ENCODE results near the gene SPACDR. TPM values are rescaled to one million over a fixed set of nuclear protein-coding genes. Genes with fewer than 3 reads are reported as not detected.

SPACDR gene
- total and polyA plus RNA-seq, 9 of the 15 experiments (the other 6 are each of a cell fraction or from before 2014, with no cell fraction given) = 0.07 to 0.55 (median 0.14) TPM; not detected in 1

DNA sequence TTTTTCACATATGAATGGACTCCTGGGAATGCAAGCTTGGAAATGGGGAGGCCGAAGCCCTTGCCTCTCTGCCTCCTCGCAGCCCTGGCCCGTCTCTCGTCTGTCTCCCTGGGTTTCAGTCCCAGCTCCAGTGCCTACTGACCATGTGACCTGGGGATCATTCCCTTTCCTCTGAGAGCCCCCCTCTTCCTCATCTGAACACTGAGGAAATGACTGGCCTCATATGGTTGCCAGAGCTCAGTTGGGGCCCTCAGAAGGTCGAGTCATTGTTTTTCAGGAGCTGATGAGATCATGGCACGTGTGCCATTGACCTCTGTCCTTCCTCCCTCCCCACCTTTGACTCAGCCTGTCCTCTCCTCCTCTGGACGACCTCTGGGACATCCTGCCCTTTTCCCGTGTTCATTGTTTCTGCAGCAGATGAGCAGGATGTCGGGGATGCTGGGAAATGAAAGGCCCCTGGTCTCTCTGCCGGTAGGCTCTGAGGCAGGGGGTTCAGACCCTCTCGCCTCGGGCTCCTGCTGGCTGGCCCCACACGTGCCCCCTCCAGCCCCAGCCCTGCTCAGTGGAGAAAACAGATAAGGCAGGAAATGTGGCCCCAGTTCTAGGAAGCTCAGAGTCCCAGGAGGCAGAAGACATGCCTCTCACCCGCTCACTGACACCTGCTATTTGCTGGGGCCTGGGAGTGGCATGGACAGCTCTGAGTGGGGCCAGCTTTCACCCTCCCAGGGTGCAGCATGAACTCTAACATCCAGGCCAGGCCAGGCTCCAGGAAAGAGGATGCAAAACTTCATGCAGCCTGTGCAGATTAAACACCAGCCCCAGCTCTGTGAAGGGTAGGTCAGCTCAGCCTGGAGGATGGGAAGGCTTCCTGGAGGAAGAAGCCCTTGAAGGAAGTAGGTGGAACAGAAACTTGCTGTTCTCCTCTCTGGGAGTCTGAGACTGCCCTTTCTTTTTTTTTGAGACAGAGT lies 19.5 kb downstream of the SPACDR start (continued):
- TF ChIP-seq, protein P1, sequence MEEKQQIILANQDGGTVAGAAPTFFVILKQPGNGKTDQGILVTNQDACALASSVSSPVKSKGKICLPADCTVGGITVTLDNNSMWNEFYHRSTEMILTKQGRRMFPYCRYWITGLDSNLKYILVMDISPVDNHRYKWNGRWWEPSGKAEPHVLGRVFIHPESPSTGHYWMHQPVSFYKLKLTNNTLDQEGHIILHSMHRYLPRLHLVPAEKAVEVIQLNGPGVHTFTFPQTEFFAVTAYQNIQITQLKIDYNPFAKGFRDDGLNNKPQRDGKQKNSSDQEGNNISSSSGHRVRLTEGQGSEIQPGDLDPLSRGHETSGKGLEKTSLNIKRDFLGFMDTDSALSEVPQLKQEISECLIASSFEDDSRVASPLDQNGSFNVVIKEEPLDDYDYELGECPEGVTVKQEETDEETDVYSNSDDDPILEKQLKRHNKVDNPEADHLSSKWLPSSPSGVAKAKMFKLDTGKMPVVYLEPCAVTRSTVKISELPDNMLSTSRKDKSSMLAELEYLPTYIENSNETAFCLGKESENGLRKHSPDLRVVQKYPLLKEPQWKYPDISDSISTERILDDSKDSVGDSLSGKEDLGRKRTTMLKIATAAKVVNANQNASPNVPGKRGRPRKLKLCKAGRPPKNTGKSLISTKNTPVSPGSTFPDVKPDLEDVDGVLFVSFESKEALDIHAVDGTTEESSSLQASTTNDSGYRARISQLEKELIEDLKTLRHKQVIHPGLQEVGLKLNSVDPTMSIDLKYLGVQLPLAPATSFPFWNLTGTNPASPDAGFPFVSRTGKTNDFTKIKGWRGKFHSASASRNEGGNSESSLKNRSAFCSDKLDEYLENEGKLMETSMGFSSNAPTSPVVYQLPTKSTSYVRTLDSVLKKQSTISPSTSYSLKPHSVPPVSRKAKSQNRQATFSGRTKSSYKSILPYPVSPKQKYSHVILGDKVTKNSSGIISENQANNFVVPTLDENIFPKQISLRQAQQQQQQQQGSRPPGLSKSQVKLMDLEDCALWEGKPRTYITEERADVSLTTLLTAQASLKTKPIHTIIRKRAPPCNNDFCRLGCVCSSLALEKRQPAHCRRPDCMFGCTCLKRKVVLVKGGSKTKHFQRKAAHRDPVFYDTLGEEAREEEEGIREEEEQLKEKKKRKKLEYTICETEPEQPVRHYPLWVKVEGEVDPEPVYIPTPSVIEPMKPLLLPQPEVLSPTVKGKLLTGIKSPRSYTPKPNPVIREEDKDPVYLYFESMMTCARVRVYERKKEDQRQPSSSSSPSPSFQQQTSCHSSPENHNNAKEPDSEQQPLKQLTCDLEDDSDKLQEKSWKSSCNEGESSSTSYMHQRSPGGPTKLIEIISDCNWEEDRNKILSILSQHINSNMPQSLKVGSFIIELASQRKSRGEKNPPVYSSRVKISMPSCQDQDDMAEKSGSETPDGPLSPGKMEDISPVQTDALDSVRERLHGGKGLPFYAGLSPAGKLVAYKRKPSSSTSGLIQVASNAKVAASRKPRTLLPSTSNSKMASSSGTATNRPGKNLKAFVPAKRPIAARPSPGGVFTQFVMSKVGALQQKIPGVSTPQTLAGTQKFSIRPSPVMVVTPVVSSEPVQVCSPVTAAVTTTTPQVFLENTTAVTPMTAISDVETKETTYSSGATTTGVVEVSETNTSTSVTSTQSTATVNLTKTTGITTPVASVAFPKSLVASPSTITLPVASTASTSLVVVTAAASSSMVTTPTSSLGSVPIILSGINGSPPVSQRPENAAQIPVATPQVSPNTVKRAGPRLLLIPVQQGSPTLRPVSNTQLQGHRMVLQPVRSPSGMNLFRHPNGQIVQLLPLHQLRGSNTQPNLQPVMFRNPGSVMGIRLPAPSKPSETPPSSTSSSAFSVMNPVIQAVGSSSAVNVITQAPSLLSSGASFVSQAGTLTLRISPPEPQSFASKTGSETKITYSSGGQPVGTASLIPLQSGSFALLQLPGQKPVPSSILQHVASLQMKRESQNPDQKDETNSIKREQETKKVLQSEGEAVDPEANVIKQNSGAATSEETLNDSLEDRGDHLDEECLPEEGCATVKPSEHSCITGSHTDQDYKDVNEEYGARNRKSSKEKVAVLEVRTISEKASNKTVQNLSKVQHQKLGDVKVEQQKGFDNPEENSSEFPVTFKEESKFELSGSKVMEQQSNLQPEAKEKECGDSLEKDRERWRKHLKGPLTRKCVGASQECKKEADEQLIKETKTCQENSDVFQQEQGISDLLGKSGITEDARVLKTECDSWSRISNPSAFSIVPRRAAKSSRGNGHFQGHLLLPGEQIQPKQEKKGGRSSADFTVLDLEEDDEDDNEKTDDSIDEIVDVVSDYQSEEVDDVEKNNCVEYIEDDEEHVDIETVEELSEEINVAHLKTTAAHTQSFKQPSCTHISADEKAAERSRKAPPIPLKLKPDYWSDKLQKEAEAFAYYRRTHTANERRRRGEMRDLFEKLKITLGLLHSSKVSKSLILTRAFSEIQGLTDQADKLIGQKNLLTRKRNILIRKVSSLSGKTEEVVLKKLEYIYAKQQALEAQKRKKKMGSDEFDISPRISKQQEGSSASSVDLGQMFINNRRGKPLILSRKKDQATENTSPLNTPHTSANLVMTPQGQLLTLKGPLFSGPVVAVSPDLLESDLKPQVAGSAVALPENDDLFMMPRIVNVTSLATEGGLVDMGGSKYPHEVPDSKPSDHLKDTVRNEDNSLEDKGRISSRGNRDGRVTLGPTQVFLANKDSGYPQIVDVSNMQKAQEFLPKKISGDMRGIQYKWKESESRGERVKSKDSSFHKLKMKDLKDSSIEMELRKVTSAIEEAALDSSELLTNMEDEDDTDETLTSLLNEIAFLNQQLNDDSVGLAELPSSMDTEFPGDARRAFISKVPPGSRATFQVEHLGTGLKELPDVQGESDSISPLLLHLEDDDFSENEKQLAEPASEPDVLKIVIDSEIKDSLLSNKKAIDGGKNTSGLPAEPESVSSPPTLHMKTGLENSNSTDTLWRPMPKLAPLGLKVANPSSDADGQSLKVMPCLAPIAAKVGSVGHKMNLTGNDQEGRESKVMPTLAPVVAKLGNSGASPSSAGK (IDR thresholded peaks at IDR 0.05) = peak; percentile 99
- peak; percentile 99 for TF ChIP-seq ESRRA (IDR thresholded peaks at IDR 0.05; ENCODE audit: borderline replicate concordance, low read depth)
- TF ChIP-seq TGIF2 (CRISPR knock-in tag; IDR thresholded peaks at IDR 0.05) = no peak
- no peak for TF ChIP-seq FOXA1 (IDR thresholded peaks at IDR 0.05; ENCODE audit: borderline replicate concordance)
- TF ChIP-seq ELF4 (CRISPR knock-in tag; IDR thresholded peaks at IDR 0.05) = peak; percentile 66
- peak; percentile 60; the same call in 1 of the 2 replicates for TF ChIP-seq MBD2 (IDR thresholded peaks at IDR 0.05; ENCODE audit: borderline replicate concordance, low read depth)
- TF ChIP-seq, protein P2, sequence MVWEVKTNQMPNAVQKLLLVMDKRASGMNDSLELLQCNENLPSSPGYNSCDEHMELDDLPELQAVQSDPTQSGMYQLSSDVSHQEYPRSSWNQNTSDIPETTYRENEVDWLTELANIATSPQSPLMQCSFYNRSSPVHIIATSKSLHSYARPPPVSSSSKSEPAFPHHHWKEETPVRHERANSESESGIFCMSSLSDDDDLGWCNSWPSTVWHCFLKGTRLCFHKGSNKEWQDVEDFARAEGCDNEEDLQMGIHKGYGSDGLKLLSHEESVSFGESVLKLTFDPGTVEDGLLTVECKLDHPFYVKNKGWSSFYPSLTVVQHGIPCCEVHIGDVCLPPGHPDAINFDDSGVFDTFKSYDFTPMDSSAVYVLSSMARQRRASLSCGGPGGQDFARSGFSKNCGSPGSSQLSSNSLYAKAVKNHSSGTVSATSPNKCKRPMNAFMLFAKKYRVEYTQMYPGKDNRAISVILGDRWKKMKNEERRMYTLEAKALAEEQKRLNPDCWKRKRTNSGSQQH (CRISPR knock-in tag; IDR thresholded peaks at IDR 0.05) = no peak; the same call in 1 of the 2 replicates
- no peak for TF ChIP-seq ZNF445 (CRISPR knock-in tag; IDR thresholded peaks at IDR 0.05; ENCODE audit: low read depth)
- TF ChIP-seq, protein P3, sequence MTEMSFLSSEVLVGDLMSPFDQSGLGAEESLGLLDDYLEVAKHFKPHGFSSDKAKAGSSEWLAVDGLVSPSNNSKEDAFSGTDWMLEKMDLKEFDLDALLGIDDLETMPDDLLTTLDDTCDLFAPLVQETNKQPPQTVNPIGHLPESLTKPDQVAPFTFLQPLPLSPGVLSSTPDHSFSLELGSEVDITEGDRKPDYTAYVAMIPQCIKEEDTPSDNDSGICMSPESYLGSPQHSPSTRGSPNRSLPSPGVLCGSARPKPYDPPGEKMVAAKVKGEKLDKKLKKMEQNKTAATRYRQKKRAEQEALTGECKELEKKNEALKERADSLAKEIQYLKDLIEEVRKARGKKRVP (CRISPR knock-in tag; IDR thresholded peaks at IDR 0.05) = peak; percentile 39; the same call in 1 of the 2 replicates
- no peak for TF ChIP-seq SREBF1 (IDR thresholded peaks at IDR 0.05; ENCODE audit: borderline replicate concordance, low read depth, low read length)
- TF ChIP-seq ZNF124 (CRISPR knock-in tag; IDR thresholded peaks at IDR 0.05) = no peak
- TF ChIP-seq RBM39 (optimal IDR thresholded peaks at IDR 0.05; ENCODE audit: low read depth, low read length) = no peak
- no peak for TF ChIP-seq PTTG1 (tag; IDR thresholded peaks at IDR 0.05; ENCODE audit: low read depth)

Data from K562 (cell line).